Mammary epithelial cell (primary cell): Measurements from ENCODE around the gene SLC25A26.
"Not testable (repeated sequence)": the region's sequence is repeated elsewhere in the genome, so short reads cannot be mapped to it uniquely, and the experiment has no call there.

Source experiments
- EZH2 ChIP-seq: IDR thresholded peaks from 2 replicates; pipeline ENCODE4 v1.6.1; 2012; ENCODE audit warnings: low read length, inconsistent platforms, borderline replicate concordance
- TF ChIP-seq, protein P1 (sequence below), 2 donors: IDR thresholded peaks in 1 of 2; conservative IDR thresholded peaks in 1 of 2; 2 replicates each; pipeline ENCODE4 v1.5.1; 2011 to 2012; ENCODE audit warnings: inconsistent platforms in 2 of 2, low read length in 2 of 2, mild to moderate bottlenecking in 2 of 2, control low read depth in 1 of 2, low read depth in 1 of 2; ENCODE audit not compliant: insufficient read depth in 1 of 2; ENCODE audit errors: extremely low read depth in 1 of 2

DNA sequence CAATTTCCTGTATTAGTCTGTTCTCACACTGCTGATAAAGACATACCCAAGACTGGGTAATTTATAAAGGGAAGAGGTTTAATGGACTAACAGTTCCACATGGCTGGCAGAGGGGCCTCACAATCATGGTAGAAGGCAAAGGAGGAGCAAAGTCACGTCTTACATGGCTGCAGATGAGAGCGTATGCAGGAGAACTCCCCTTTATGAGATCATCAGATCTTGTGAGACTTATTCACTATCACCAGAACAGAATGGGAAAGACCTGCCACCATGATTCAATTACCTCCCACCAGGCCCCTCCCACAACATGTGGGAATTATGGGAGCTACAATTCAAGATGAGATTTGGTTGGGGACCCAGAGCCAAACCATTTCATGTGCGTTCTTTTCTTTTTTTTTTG lies 5.3 kb downstream of the SLC25A26 start:
- TF ChIP-seq, protein P1, sequence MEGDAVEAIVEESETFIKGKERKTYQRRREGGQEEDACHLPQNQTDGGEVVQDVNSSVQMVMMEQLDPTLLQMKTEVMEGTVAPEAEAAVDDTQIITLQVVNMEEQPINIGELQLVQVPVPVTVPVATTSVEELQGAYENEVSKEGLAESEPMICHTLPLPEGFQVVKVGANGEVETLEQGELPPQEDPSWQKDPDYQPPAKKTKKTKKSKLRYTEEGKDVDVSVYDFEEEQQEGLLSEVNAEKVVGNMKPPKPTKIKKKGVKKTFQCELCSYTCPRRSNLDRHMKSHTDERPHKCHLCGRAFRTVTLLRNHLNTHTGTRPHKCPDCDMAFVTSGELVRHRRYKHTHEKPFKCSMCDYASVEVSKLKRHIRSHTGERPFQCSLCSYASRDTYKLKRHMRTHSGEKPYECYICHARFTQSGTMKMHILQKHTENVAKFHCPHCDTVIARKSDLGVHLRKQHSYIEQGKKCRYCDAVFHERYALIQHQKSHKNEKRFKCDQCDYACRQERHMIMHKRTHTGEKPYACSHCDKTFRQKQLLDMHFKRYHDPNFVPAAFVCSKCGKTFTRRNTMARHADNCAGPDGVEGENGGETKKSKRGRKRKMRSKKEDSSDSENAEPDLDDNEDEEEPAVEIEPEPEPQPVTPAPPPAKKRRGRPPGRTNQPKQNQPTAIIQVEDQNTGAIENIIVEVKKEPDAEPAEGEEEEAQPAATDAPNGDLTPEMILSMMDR (conservative IDR thresholded peaks at IDR 0.05 in 1 of 2, IDR thresholded peaks at IDR 0.05 in 1 of 2; ENCODE audit: extremely low read depth in 1 of 2, insufficient read depth in 1 of 2, low read depth in 1 of 2, low read length in 2 of 2), result not testable (repeated sequence)
- not testable (repeated sequence) for TF ChIP-seq EZH2
